Vagina (tissue), 2 donors: ENCODE results near the gene PAX8.
"Not testable (repeated sequence)": the region's sequence is repeated elsewhere in the genome, so short reads cannot be mapped to it uniquely, and the experiment has no call there.

Experiments
- POLR2AphosphoS5 ChIP-seq, 2 donors: sonication (generic); formaldehyde crosslinking; IDR thresholded peaks; one replicate each; pipeline ENCODE4 v1.9.0; 2017; ENCODE audit warnings: antibody characterized with exemption in 2 of 2, mild to moderate bottlenecking in 2 of 2, low read depth in 1 of 2; ENCODE audit not compliant: insufficient read depth in 1 of 2
- TF ChIP-seq, protein P1 (sequence below), 3 experiments: fragments of 450-650 bp in 2 of 3; fragments of 200-600 bp in 1 of 3; sonication (generic) in 1 of 3; IDR thresholded peaks; one replicate each; pipeline ENCODE4 v1.5.1; 2017 to 2019; ENCODE audit warnings: antibody characterized with exemption in 3 of 3, mild to moderate bottlenecking in 2 of 3, moderate library complexity in 2 of 3

DNA sequence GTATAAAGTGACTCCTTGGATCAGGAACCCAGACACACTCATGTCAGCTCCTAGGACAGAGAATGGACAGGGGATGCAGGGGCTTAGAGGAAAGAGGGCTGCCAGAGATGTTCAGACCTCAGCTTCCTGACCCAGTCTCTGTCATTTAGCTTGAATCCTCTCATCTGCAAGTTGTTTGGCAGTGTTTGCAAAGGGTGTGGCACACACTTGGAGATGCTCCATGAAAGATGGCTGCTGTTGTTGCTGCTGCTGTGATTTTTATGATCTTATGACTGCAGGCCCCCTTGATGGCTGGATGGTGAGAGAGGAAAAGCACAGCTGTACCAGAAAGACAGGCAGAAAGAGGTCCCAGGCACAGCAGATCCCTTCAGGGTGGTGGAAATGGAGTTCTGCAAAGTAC lies 35.9 kb upstream of the PAX8 start:
- TF ChIP-seq POLR2AphosphoS5 (IDR thresholded peaks at IDR 0.05; ENCODE audit: insufficient read depth in 1 of 2, low read depth in 1 of 2) = not testable (repeated sequence)
- TF ChIP-seq, protein P1, sequence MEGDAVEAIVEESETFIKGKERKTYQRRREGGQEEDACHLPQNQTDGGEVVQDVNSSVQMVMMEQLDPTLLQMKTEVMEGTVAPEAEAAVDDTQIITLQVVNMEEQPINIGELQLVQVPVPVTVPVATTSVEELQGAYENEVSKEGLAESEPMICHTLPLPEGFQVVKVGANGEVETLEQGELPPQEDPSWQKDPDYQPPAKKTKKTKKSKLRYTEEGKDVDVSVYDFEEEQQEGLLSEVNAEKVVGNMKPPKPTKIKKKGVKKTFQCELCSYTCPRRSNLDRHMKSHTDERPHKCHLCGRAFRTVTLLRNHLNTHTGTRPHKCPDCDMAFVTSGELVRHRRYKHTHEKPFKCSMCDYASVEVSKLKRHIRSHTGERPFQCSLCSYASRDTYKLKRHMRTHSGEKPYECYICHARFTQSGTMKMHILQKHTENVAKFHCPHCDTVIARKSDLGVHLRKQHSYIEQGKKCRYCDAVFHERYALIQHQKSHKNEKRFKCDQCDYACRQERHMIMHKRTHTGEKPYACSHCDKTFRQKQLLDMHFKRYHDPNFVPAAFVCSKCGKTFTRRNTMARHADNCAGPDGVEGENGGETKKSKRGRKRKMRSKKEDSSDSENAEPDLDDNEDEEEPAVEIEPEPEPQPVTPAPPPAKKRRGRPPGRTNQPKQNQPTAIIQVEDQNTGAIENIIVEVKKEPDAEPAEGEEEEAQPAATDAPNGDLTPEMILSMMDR (IDR thresholded peaks at IDR 0.05) = not testable (repeated sequence)
